Liver (tissue), 9 donors: ENCODE results near the gene CACNG4. TPM values are rescaled to one million over a fixed set of nuclear protein-coding genes. Genes with fewer than 3 reads are reported as not detected.

Source experiments
- DNase-seq: peaks from one replicate; pipeline ENCODE4 v3.0.0-alpha.2; 2017; ENCODE audit warnings: low spot score
- H3K27ac ChIP-seq, 2 donors: one replicate each; pipeline ENCODE4 v1.7.0; 2013; ENCODE audit warnings: inconsistent platforms in 2 of 2, low read length in 2 of 2, control low read depth in 1 of 2, low read depth in 1 of 2, mild to moderate bottlenecking in 1 of 2
- H3K27me3 ChIP-seq, 4 donors: one replicate each; pipeline versions ENCODE4 v1.6.1 to v1.7.0; 2013; ENCODE audit warnings: low read length in 3 of 4, inconsistent platforms in 1 of 4, mild to moderate bottlenecking in 1 of 4, moderate library complexity in 1 of 4; ENCODE audit not compliant: control insufficient read depth in 4 of 4, insufficient read depth in 4 of 4
- H3K36me3 ChIP-seq, 4 donors: one replicate each; pipeline versions ENCODE4 v1.6.1 to v1.7.0; 2013; ENCODE audit warnings: low read length in 3 of 4, mild to moderate bottlenecking in 3 of 4, low read depth in 1 of 4, moderate library complexity in 1 of 4; ENCODE audit not compliant: control insufficient read depth in 4 of 4, insufficient read depth in 3 of 4
- H3K4me1 ChIP-seq, 4 donors: one replicate each; pipeline versions ENCODE4 v1.6.1 to v1.7.0; 2013; ENCODE audit warnings: low read length in 3 of 4, mild to moderate bottlenecking in 3 of 4, moderate library complexity in 1 of 4; ENCODE audit not compliant: control insufficient read depth in 4 of 4, insufficient read depth in 4 of 4
- H3K4me3 ChIP-seq, 3 donors: one replicate each; pipeline versions ENCODE4 v1.6.1 to v1.7.0; 2013; ENCODE audit warnings: low read length in 3 of 3, control low read depth in 1 of 3, low read depth in 1 of 3, mild to moderate bottlenecking in 1 of 3
- H3K9ac ChIP-seq, 2 donors: one replicate each; pipeline ENCODE4 v1.7.0; 2013; ENCODE audit warnings: low read length in 2 of 2, mild to moderate bottlenecking in 2 of 2, moderate library complexity in 2 of 2, control low read depth in 1 of 2, low read depth in 1 of 2
- H3K9me3 ChIP-seq, 4 donors: one replicate each; pipeline versions ENCODE4 v1.6.1 to v1.7.0; 2013; ENCODE audit warnings: low read length in 3 of 4; ENCODE audit not compliant: control insufficient read depth in 4 of 4
- ATF3 ChIP-seq: IDR thresholded peaks from 2 replicates; pipeline ENCODE4 v1.6.1; 2016; ENCODE audit warnings: antibody characterized with exemption
- EGR1 ChIP-seq, 2 donors: IDR thresholded peaks; 2 replicates each; pipeline ENCODE4 v1.6.1; 2016 to 2018; ENCODE audit warnings: antibody characterized with exemption in 2 of 2, low read depth in 2 of 2
- FOXA1 ChIP-seq: IDR thresholded peaks from 2 replicates; pipeline ENCODE4 v1.6.1; 2016; ENCODE audit warnings: antibody characterized with exemption
- FOXA2 ChIP-seq: IDR thresholded peaks from 2 replicates; pipeline ENCODE4 v1.6.1; 2016; ENCODE audit warnings: antibody characterized with exemption
- GABPA ChIP-seq, 2 donors: IDR thresholded peaks in 1 of 2; conservative IDR thresholded peaks in 1 of 2; 2 replicates each; pipeline ENCODE4 v1.6.1; 2016; ENCODE audit warnings: antibody characterized with exemption in 2 of 2, mild to moderate bottlenecking in 1 of 2, moderate library complexity in 1 of 2
- HNF4A ChIP-seq, 2 donors: conservative IDR thresholded peaks; 2 replicates each; pipeline ENCODE4 v1.6.1; 2016; ENCODE audit warnings: antibody characterized with exemption in 2 of 2, mild to moderate bottlenecking in 2 of 2
- HNF4G ChIP-seq: IDR thresholded peaks from 2 replicates; pipeline ENCODE4 v1.6.1; 2016; ENCODE audit warnings: antibody characterized with exemption
- JUND ChIP-seq, 2 donors: IDR thresholded peaks; 2 replicates each; pipeline ENCODE4 v1.6.1; 2016; ENCODE audit warnings: antibody characterized with exemption in 2 of 2
- MAX ChIP-seq: IDR thresholded peaks from 2 replicates; pipeline ENCODE4 v1.6.1; 2016; ENCODE audit warnings: antibody characterized with exemption
- NR2F2 ChIP-seq: IDR thresholded peaks from 2 replicates; pipeline ENCODE4 v1.6.1; 2016; ENCODE audit warnings: antibody characterized with exemption
- RAD21 ChIP-seq, 2 donors: IDR thresholded peaks; 2 replicates each; pipeline ENCODE4 v1.6.1; 2016; ENCODE audit warnings: antibody characterized with exemption in 2 of 2, mild to moderate bottlenecking in 2 of 2
- RXRA ChIP-seq, 2 donors: IDR thresholded peaks; 2 replicates each; pipeline ENCODE4 v1.6.1; 2017 to 2018; ENCODE audit warnings: antibody characterized with exemption in 2 of 2, mild to moderate bottlenecking in 1 of 2
- SP1 ChIP-seq: IDR thresholded peaks from 2 replicates; pipeline ENCODE4 v1.6.1; 2018; ENCODE audit warnings: antibody characterized with exemption, mild to moderate bottlenecking
- TAF1 ChIP-seq: conservative IDR thresholded peaks from 2 replicates; pipeline ENCODE4 v1.6.1; 2016; ENCODE audit warnings: antibody characterized with exemption, mild to moderate bottlenecking
- YY1 ChIP-seq: IDR thresholded peaks from 2 replicates; pipeline ENCODE4 v1.6.1; 2016; ENCODE audit warnings: antibody characterized with exemption, mild to moderate bottlenecking
- ZBTB33 ChIP-seq: IDR thresholded peaks from 2 replicates; pipeline ENCODE4 v1.6.1; 2016; ENCODE audit warnings: antibody characterized with exemption
- WGBS: extraction: QIAGEN DNeasy Blood & Tissue Kit; methylation state at CpG from one replicate; pipeline ENCODE4 v1.1.7; 2013; 5-methylcytosine and 5-hydroxymethylcytosine counted together
- polyA plus RNA-seq, 2 donors: library from polyadenylated mRNA; stranded (reverse) in 1 of 2; unstranded in 1 of 2; fragments of 200-250 nt in 1 of 2; fragments of >200 nt in 1 of 2; fragmentation: Nextera tagmentation in 1 of 2; extraction: Ambion mirVana in 1 of 2; gene quantifications; one replicate each; pipeline versions ENCODE4 v1.2.1 to v1.2.3, GENCODE V29; 2013 to 2015
- total RNA-seq, 2 donors: library from RNA; depleted of rRNA; stranded (reverse); fragments of >200 nt; gene quantifications; one replicate each; pipeline ENCODE4 v1.2.3, GENCODE V29; 2014
- TF ChIP-seq, protein P1 (sequence below): IDR thresholded peaks from 2 replicates; pipeline ENCODE4 v1.6.1; 2016; ENCODE audit warnings: antibody characterized with exemption, mild to moderate bottlenecking
- TF ChIP-seq, protein P2 (sequence below): fragments of 150-350 bp; IDR thresholded peaks from 2 replicates; pipeline ENCODE4 v1.5.1; 2017; ENCODE audit warnings: improper control_type of control experiment, low read depth, low read length; ENCODE audit not compliant: missing input control
- donor health status: healthy.
- donor health status: healthy.
- donor health status: healthy.
- donor health status: healthy.
- donor health status: healthy.

CACNG4 gene
- total and polyA plus RNA-seq, 4 donors = 0.02 to 0.09 (median 0.08) TPM; not detected in 1

DNA sequence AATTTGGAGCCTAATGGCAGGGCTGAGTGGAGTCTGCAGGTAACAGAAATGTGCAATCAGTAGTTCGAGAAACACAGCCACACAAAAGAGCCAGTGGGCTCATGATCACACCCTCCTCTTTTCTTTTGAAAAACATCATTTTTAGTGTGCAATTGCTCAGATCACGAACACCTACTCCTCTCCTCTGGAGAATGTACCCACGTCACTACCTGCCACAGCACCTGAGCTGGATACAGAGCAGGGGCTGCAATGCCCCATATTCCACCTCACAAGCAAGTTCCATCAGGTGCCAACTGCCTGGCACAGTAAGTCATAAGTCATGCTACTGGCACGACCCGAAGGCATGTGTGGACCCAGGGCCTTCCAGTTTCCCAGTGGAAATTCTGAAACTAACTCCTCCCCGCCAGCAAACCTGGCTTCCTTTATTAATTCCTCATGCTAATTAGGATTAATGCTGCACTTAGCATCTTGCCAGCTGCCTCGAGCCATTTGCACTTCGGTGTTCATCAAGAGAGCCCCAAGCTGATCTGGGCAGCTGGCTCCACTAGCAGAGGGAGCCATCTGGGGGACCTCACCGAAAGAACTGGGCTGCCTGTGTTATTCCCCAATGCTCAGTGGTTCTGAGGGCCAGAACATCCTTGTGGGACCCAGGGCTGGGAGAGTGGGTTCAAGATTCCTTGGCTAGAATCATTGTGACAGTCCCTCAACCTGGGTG, 2.4 kb downstream of the CACNG4 start:
- Histone ChIP-seq H3K27ac (no peak overlapping the region), H3K9me3 (no peaks in the 10 kb centered on the region), H3K27me3 (peaks cover 0 to 9% (median 3%) of the 10 kb centered on the region in 4 donors), H3K9ac (no peak overlapping the region), H3K4me3 (no peak overlapping the region), H3K4me1 (peaks cover 7 to 20% (median 11%) of the 10 kb centered on the region in 4 donors), H3K36me3 (no peaks in the 10 kb centered on the region)
- TF ChIP-seq SP1 (no peak), YY1 (no peak), FOXA1 (no peak), MAX (no peak), TAF1 (no peak), RAD21 (IDR thresholded peaks at IDR 0.05) (no peak), ATF3 (no peak), FOXA2 (no peak), GABPA (IDR thresholded peaks at IDR 0.05 in 1 of 2, conservative IDR thresholded peaks at IDR 0.05 in 1 of 2) (no peak), RXRA (IDR thresholded peaks at IDR 0.05) (no peak), HNF4A (conservative IDR thresholded peaks at IDR 0.05) (no peak), HNF4G (no peak), NR2F2 (no peak), JUND (IDR thresholded peaks at IDR 0.05) (no peak), ZBTB33 (no peak), EGR1 (IDR thresholded peaks at IDR 0.05; ENCODE audit: low read depth in 2 of 2) (no peak)
- TF ChIP-seq, protein P1, sequence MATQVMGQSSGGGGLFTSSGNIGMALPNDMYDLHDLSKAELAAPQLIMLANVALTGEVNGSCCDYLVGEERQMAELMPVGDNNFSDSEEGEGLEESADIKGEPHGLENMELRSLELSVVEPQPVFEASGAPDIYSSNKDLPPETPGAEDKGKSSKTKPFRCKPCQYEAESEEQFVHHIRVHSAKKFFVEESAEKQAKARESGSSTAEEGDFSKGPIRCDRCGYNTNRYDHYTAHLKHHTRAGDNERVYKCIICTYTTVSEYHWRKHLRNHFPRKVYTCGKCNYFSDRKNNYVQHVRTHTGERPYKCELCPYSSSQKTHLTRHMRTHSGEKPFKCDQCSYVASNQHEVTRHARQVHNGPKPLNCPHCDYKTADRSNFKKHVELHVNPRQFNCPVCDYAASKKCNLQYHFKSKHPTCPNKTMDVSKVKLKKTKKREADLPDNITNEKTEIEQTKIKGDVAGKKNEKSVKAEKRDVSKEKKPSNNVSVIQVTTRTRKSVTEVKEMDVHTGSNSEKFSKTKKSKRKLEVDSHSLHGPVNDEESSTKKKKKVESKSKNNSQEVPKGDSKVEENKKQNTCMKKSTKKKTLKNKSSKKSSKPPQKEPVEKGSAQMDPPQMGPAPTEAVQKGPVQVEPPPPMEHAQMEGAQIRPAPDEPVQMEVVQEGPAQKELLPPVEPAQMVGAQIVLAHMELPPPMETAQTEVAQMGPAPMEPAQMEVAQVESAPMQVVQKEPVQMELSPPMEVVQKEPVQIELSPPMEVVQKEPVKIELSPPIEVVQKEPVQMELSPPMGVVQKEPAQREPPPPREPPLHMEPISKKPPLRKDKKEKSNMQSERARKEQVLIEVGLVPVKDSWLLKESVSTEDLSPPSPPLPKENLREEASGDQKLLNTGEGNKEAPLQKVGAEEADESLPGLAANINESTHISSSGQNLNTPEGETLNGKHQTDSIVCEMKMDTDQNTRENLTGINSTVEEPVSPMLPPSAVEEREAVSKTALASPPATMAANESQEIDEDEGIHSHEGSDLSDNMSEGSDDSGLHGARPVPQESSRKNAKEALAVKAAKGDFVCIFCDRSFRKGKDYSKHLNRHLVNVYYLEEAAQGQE = no peak
- TF ChIP-seq, protein P2, sequence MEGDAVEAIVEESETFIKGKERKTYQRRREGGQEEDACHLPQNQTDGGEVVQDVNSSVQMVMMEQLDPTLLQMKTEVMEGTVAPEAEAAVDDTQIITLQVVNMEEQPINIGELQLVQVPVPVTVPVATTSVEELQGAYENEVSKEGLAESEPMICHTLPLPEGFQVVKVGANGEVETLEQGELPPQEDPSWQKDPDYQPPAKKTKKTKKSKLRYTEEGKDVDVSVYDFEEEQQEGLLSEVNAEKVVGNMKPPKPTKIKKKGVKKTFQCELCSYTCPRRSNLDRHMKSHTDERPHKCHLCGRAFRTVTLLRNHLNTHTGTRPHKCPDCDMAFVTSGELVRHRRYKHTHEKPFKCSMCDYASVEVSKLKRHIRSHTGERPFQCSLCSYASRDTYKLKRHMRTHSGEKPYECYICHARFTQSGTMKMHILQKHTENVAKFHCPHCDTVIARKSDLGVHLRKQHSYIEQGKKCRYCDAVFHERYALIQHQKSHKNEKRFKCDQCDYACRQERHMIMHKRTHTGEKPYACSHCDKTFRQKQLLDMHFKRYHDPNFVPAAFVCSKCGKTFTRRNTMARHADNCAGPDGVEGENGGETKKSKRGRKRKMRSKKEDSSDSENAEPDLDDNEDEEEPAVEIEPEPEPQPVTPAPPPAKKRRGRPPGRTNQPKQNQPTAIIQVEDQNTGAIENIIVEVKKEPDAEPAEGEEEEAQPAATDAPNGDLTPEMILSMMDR = no peak
- WGBS = 81% methylated on average over 9 of the region's 9 CpGs
- no peak for DNase-seq
